HG02938 (cell line): ENCODE data around the gene MYO1D.
A peak's percentile ranks its signal among the peaks of the same experiment; 100 is the strongest.

Source experiments
- ATAC-seq: cut with Tn5 transposase; IDR thresholded peaks from one replicate; pipeline ENCODE4 v1.9.1; 2021; ENCODE audit warnings: mild to moderate bottlenecking, moderate library complexity; ENCODE audit not compliant: unreplicated experiment

MYO1D gene

DNA sequence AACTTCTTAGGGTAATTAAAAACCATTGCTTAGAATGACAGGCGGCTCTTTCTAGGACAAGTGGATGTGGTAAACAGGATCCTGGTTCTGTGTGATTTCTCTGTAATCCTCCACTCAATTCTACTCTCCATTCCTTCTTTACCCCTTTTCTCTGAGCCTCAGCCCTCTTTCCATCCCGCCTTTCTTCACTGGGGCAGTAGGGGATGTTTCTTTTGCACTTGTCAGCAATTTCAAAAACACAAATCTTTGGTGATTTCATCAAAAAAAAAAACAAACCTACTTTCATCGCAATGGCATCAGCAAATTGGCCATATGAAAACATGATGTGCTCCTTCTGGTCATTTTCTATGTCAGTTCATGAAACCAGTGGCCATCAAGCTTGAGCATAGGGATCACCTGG lies 285.5 kb downstream of the MYO1D start:
- ATAC-seq, result no peak

DNA sequence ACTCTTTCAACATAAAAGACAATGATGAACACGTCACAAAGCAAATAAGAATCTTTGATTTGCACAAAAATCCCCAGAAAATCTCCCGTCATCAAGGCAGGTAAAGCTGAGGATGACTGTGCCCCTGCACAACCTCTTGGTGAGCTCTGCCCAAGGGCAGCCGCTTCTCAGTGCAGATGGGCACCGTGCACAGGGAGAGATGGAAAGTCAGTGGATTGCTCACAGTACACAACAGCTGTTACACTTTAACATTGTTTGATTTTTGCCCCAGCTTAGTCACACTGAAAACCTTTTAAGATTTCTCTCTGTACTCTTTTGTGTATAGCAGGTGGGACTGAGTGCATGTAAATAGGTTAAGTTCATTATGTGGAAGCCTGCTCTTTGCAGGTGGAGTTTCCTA lies 285.9 kb downstream of the MYO1D start:
- no peak for ATAC-seq

DNA sequence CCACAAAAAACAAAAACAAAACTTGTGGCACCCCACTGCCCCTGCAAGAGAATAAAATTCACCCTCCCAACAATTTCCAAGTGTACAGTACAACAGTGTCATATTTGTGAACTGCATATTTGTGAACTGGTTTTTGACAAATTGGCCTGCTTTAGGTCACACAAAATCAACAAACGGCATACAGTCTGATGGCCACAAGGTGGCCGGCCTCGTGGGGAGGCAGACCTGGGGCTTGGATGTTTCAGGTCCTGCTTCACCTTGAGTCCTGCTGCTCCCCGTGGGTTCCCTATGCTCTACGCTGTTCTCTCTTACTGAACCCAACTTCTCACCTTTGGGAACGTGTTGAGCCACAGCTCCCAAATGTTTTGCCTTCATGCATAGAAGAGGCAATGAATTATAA lies 287.9 kb downstream of the MYO1D start:
- no peak for ATAC-seq

DNA sequence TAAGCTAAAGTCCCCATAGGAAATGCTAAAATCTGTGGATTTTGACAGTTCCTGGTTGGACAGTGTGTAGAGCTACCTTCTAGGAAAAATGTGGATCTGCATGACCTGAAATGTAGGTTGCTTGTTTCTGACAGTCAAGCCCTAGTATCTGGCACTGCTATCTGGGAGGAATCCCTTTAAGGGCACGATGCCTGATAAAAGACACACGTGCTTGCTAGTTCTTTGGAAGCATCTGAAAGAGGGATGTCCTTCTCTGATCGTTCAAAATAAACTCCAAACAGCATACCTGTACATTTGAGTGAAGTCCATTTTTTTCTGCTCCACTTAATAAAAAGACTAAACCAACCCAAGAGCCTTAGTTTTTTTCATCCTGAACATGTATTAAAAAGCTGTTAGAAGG lies 288.8 kb downstream of the MYO1D start:
- no peak for ATAC-seq

DNA sequence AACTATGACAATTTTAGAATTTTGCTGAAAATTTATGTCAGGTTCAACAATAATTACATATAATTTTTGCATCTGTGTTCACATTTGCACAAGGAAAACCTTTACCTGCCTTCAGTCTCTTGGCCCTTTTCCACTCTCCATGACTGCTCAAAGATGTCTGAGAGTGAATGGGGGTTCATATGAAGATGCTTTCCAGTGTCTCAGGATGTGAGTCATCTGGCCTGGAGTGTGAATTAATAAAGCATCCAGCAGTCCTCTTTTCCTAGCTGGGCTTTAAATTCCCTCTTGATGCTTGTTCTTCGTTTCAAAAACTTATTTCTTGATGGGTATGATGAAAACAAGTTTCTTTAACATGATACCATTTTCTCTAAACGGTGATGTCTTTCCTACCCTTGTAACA lies 290.3 kb downstream of the MYO1D start:
- ATAC-seq, result no peak

- no peak for ATAC-seq
These were observed 292.1 kb downstream of the MYO1D start for GRCh38 chr17:32584792-32585191.

GRCh38 chr17:32583053-32583452 lies 293.9 kb downstream of the MYO1D start:
- no peak for ATAC-seq

GRCh38 chr17:32575852-32576251 lies 301.1 kb downstream of the MYO1D start:
- ATAC-seq, result no peak

DNA sequence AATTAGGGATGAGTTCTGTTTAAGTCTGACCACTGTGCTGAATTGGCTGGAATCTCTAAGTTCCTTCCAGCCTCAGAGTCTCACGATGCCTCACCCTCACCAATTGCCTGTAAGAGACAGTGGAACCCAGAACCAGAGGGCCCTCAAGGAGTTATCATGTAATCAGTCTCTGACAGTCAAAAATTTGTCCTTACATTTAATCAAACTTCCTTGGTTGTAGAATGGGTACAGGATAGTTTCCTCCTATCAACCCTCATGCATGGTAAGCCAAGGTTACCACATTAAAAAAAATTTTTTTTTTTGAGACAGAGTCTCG lies 306.9 kb downstream of the MYO1D start:
- ATAC-seq, result no peak

- peak; percentile 83 for ATAC-seq
These were observed 307.5 kb downstream of the MYO1D start for GRCh38 chr17:32569171-32570080.

- no peak for ATAC-seq
These were observed 308.2 kb downstream of the MYO1D start for GRCh38 chr17:32568705-32569104.

GRCh38 chr17:32567511-32567910 lies 309.4 kb downstream of the MYO1D start:
- ATAC-seq, result no peak

DNA sequence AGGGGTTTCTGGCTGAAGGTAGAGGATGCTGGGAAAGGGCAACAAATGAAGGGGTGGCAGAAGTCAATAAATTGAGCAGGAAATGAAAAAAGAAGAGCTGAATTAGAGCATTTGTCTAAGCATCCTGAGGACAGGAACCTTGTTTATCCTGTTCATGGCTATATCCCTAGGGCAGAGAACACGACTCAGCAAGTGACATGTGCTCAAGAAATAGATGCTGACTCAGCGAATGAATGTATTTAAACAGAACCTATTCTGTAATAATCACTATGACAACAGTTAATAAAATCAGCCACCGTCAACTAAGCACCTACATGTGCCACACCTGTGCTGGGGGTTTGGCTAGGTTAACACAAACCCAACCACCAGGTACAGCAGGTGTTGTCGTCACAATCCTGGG lies 309.8 kb downstream of the MYO1D start:
- ATAC-seq, result no peak

GRCh38 chr17:32566303-32566702 lies 310.6 kb downstream of the MYO1D start:
- ATAC-seq, result no peak

- ATAC-seq, result no peak
These were observed 311.5 kb downstream of the MYO1D start for GRCh38 chr17:32565401-32565800.

GRCh38 chr17:32564325-32564724 lies 312.6 kb downstream of the MYO1D start:
- no peak for ATAC-seq

GRCh38 chr17:32563583-32563982 lies 313.3 kb downstream of the MYO1D start:
- no peak for ATAC-seq

DNA sequence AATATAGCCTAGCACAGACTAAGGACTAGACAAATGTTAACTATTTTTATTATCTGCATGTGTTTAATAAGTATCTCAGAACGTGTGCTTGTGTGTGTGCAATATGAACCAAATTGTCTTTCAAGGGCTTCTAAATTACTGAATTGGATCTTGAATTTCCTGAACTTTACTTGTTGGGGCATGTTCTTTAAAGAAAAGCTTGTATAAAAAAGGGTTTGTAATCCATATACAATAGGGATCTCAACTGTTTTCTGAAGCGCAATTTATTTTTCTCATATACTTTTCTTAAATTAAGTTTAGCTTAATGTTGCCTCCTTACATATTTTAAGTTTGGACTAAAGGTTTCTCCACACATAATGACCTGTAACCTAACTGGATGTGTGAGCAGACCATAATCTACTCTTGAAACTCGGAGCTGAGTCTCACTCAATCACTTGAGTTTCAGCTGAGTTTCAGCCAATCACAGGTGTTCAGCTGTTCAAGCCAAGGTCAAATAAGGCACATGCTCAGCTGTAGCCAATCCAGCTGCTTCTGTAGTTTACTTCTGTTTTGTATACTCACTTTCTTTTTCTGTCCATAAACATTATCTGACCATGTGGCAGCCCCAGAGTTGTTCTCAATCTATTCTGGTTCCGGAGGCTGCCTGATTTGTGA lies 317.8 kb downstream of the MYO1D start:
- peak; percentile 82 for ATAC-seq

- ATAC-seq, result no peak
These were observed 318.5 kb downstream of the MYO1D start for GRCh38 chr17:32558326-32558955.

DNA sequence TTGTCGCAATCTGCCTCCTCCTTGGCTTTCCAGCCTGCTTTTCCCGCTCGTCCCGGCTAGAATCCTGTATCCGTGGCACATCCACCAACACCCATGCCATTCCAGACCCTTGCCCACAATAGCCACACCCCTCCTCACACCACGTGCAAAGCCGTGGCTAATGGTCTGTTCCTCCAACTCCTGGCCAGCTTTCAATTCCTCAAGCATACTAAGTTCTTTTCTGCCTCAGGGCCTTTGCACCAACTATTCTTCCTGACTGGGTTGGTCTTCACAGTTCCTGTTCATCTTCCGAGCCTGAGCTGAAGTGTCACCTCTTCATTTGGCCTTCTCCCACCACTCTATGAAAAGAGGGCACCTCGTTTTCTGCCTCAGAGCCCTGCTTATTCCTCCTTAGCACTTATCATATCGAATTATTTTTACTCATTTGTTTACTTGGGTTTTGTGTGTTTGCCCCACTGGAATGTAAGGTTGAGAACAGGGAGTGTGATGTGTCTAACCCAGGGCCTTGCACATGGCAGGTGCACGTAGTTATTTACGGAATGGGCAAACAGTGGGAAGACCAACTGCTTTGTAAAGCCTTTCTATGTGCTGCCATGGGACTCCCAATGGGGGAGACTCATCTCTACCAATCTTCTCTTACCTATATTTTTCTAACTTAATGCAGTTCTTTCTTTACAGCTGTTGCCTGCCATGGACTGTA lies 321.2 kb downstream of the MYO1D start:
- ATAC-seq, result no peak

GRCh38 chr17:32553168-32553567 lies 323.8 kb downstream of the MYO1D start:
- no peak for ATAC-seq
